Measurements from ENCODE around the gene SEL1L3. TPM values are rescaled to one million over a fixed set of nuclear protein-coding genes. Genes with fewer than 3 reads are reported as not detected.

Gene SEL1L3
- total and polyA plus RNA-seq, 2 of the 13 experiments (the other 11 are each of a cell fraction or from before 2014, with no cell fraction given) = 0.28 to 1.1 TPM

GRCh38 chr4:25830548-25830947 lies 32.2 kb downstream of the SEL1L3 start (continued):
- TF ChIP-seq, protein P1, sequence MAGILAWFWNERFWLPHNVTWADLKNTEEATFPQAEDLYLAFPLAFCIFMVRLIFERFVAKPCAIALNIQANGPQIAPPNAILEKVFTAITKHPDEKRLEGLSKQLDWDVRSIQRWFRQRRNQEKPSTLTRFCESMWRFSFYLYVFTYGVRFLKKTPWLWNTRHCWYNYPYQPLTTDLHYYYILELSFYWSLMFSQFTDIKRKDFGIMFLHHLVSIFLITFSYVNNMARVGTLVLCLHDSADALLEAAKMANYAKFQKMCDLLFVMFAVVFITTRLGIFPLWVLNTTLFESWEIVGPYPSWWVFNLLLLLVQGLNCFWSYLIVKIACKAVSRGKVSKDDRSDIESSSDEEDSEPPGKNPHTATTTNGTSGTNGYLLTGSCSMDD (CRISPR knock-in tag; IDR thresholded peaks at IDR 0.05) = no peak
- TF ChIP-seq SIN3A (IDR thresholded peaks at IDR 0.05; ENCODE audit: borderline replicate concordance, low read depth, low read length) = no peak
- TF ChIP-seq CBX1 (IDR thresholded peaks at IDR 0.05; ENCODE audit: low read depth) = no peak
- TF ChIP-seq TSC22D2 (CRISPR knock-in tag; IDR thresholded peaks at IDR 0.05; ENCODE audit: borderline replicate concordance) = no peak
- no peak for TF ChIP-seq NR2F6 (IDR thresholded peaks at IDR 0.05)
- TF ChIP-seq NR2F6 (CRISPR knock-in tag; IDR thresholded peaks at IDR 0.05) = no peak
- no peak for TF ChIP-seq ZNF878 (CRISPR knock-in tag; IDR thresholded peaks at IDR 0.05)
- no peak for TF ChIP-seq SALL2 (CRISPR knock-in tag; IDR thresholded peaks at IDR 0.05)
- TF ChIP-seq MLLT10 (CRISPR knock-in tag; IDR thresholded peaks at IDR 0.05) = no peak
- no peak for TF ChIP-seq ZSCAN31 (CRISPR knock-in tag; IDR thresholded peaks at IDR 0.05; ENCODE audit: low read depth)
- TF ChIP-seq ZNF136 (CRISPR knock-in tag; IDR thresholded peaks at IDR 0.05; ENCODE audit: low read depth) = no peak
- no peak for TF ChIP-seq ZNF780A (CRISPR knock-in tag; IDR thresholded peaks at IDR 0.05)
- no peak for TF ChIP-seq BRF2 (CRISPR knock-in tag; IDR thresholded peaks at IDR 0.05)

- no peaks in the 10 kb centered on the region for H3K36me3 ChIP-seq (replicated peaks in 1 of 2; ENCODE audit: control insufficient read depth in 1 of 2, insufficient read depth in 2 of 2, low read length in 2 of 2)
- DNase-seq (ENCODE audit: low spot score) (no peak), FAIRE-seq (no peak), ATAC-seq (no peak)
- no peak for TF ChIP-seq MEIS2 (CRISPR knock-in tag; IDR thresholded peaks at IDR 0.05)
- no peak for TF ChIP-seq ZNF7 (CRISPR knock-in tag; IDR thresholded peaks at IDR 0.05)
- 72% methylated on average over 4 of the region's 4 CpGs for WGBS (ENCODE audit: low lambda C conversion rate)
- no peak overlapping the region for H3K9ac ChIP-seq (ENCODE audit: insufficient read depth, low read depth, low read length)
- POLR2A ChIA-PET = no interaction called here
- no peaks in the 10 kb centered on the region for H3K79me2 ChIP-seq (ENCODE audit: insufficient read depth, low read length)
- no peaks in the 10 kb centered on the region for H4K20me1 ChIP-seq (ENCODE audit: insufficient read depth, low read length)
- H2AFZ ChIP-seq (ENCODE audit: low read length) = no peak overlapping the region
- in situ Hi-C loops (cut with HindIII; ENCODE audit: extremely low pct_ligation_motif_present, low pct_unique_long_range_greater_than_20kb) = no loop called here
- no peaks in the 10 kb centered on the region for H3K27me3 ChIP-seq (ENCODE audit: control insufficient read depth in 1 of 2, insufficient read depth in 2 of 2, low read length in 2 of 2)
- intact Hi-C loops (cut with micrococcal nuclease; ENCODE audit: unreplicated experiment) = no loop called here
- H3K9me3 ChIP-seq (ENCODE audit: low read length) = no peaks in the 10 kb centered on the region
- CTCF ChIA-PET (ENCODE audit: low intra/inter-chr PET ratio, low total read pairs) = no interaction called here
- no peak overlapping the region for H3K4me3 ChIP-seq (replicated peaks in 1 of 3; ENCODE audit: insufficient read depth in 1 of 3, low read depth in 2 of 3, low read length in 3 of 3)
- no TSS peak for BruUV-seq (replicated peaks)
- no peak overlapping the region for H3K4me2 ChIP-seq (ENCODE audit: low read depth, low read length)
- no peak overlapping the region for H3K27ac ChIP-seq (ENCODE audit: extremely low read length, insufficient read depth, low read length)
- H3K4me1 ChIP-seq (ENCODE audit: insufficient read depth, low read length) = no peaks in the 10 kb centered on the region
Observed at GRCh38 chr4:25827897-25828296, 34.9 kb downstream of the SEL1L3 start.

Measured in HepG2 (cell line).